Measurements from ENCODE around the gene TMEM37. TPM values are rescaled to one million over a fixed set of nuclear protein-coding genes. Genes with fewer than 3 reads are reported as not detected.

The TMEM37 gene
- total and polyA plus RNA-seq, 2 of the 13 experiments (the other 11 are each of a cell fraction or from before 2014, with no cell fraction given) = 37.7 to 115 TPM

DNA sequence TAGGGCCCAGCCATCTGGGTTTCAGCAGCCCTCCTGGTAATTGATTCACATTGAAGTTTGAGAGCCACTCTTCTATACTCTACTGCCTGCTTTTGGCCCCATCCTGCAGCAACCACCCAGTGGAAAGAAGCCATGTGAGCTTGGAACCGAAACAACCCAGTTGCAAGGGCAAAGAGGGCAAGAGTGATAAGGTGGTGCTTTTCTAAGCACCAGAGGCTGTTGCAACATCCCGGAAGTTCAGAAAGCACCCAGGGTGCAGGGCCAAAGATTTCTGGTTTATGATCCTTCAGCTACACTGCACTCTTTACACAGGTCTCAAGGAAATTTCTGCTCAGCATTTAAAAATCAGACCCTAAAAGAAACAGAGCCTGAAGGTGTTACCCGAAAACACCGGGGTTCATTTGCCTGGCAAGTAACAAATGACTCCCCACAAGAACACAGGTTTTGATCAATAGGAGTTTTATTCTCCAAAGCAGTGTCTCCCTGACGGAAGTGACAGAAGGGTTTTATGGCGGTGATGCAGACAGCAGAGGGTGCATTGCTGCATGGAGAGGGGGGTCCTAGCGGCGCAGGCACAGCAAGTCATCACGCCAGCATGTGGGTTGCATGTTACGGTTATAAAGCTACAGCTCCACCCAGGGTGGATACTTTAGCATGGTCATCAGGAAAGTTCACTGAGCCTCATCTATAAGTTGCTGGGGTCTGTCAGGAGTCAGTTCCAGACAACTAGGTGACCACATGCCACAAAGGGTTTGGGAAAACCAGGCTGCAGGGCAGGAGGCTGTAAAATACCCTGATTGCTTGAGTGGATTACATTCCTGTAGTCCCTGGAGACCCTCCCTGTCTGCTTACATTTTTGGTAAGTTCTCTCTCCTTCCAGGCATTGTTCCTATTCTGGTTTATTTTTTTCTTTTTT, 28.8 kb upstream of the TMEM37 start (continued):
- TF ChIP-seq SOX13 (IDR thresholded peaks at IDR 0.05) (0 out of 2 replicates have a peak, but pooled peaks have one; percentile 11), SOX13 (CRISPR knock-in tag; conservative IDR thresholded peaks at IDR 0.05 in 1 of 2, IDR thresholded peaks at IDR 0.05 in 1 of 2) (peak in 1 of 2 experiments; percentile 46; a peak in 1 of 4 replicates), ZNF619 (CRISPR knock-in tag; IDR thresholded peaks at IDR 0.05) (no peak), HDAC2 (CRISPR knock-in tag; IDR thresholded peaks at IDR 0.05) (peak; percentile 65; the same call in 1 of the 2 replicates), POGZ (CRISPR knock-in tag; IDR thresholded peaks at IDR 0.05) (peak; percentile 61), JUN (CRISPR knock-in tag; IDR thresholded peaks at IDR 0.05) (no peak), ZNF549 (CRISPR knock-in tag; IDR thresholded peaks at IDR 0.05) (no peak), KAT8 (CRISPR knock-in tag; IDR thresholded peaks at IDR 0.05) (peak; percentile 67), RAD21 (CRISPR knock-in tag; IDR thresholded peaks at IDR 0.05) (no peak), ZNF598 (CRISPR knock-in tag; IDR thresholded peaks at IDR 0.05; ENCODE audit: borderline replicate concordance) (no peak), PHB2 (IDR thresholded peaks at IDR 0.05; ENCODE audit: partially characterized antibody) (no peak), ZNF558 (CRISPR knock-in tag; IDR thresholded peaks at IDR 0.05; ENCODE audit: borderline replicate concordance) (no peak), PRPF4 (IDR thresholded peaks at IDR 0.05; ENCODE audit: low read depth, low read length, poor library complexity, severe bottlenecking) (no peak)
- TF ChIP-seq, protein P1, sequence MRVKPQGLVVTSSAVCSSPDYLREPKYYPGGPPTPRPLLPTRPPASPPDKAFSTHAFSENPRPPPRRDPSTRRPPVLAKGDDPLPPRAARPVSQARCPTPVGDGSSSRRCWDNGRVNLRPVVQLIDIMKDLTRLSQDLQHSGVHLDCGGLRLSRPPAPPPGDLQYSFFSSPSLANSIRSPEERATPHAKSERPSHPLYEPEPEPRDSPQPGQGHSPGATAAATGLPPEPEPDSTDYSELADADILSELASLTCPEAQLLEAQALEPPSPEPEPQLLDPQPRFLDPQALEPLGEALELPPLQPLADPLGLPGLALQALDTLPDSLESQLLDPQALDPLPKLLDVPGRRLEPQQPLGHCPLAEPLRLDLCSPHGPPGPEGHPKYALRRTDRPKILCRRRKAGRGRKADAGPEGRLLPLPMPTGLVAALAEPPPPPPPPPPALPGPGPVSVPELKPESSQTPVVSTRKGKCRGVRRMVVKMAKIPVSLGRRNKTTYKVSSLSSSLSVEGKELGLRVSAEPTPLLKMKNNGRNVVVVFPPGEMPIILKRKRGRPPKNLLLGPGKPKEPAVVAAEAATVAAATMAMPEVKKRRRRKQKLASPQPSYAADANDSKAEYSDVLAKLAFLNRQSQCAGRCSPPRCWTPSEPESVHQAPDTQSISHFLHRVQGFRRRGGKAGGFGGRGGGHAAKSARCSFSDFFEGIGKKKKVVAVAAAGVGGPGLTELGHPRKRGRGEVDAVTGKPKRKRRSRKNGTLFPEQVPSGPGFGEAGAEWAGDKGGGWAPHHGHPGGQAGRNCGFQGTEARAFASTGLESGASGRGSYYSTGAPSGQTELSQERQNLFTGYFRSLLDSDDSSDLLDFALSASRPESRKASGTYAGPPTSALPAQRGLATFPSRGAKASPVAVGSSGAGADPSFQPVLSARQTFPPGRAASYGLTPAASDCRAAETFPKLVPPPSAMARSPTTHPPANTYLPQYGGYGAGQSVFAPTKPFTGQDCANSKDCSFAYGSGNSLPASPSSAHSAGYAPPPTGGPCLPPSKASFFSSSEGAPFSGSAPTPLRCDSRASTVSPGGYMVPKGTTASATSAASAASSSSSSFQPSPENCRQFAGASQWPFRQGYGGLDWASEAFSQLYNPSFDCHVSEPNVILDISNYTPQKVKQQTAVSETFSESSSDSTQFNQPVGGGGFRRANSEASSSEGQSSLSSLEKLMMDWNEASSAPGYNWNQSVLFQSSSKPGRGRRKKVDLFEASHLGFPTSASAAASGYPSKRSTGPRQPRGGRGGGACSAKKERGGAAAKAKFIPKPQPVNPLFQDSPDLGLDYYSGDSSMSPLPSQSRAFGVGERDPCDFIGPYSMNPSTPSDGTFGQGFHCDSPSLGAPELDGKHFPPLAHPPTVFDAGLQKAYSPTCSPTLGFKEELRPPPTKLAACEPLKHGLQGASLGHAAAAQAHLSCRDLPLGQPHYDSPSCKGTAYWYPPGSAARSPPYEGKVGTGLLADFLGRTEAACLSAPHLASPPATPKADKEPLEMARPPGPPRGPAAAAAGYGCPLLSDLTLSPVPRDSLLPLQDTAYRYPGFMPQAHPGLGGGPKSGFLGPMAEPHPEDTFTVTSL (CRISPR knock-in tag; IDR thresholded peaks at IDR 0.05; ENCODE audit: borderline replicate concordance) = no peak; the same call in 1 of the 2 replicates
- TF ChIP-seq, protein P2, sequence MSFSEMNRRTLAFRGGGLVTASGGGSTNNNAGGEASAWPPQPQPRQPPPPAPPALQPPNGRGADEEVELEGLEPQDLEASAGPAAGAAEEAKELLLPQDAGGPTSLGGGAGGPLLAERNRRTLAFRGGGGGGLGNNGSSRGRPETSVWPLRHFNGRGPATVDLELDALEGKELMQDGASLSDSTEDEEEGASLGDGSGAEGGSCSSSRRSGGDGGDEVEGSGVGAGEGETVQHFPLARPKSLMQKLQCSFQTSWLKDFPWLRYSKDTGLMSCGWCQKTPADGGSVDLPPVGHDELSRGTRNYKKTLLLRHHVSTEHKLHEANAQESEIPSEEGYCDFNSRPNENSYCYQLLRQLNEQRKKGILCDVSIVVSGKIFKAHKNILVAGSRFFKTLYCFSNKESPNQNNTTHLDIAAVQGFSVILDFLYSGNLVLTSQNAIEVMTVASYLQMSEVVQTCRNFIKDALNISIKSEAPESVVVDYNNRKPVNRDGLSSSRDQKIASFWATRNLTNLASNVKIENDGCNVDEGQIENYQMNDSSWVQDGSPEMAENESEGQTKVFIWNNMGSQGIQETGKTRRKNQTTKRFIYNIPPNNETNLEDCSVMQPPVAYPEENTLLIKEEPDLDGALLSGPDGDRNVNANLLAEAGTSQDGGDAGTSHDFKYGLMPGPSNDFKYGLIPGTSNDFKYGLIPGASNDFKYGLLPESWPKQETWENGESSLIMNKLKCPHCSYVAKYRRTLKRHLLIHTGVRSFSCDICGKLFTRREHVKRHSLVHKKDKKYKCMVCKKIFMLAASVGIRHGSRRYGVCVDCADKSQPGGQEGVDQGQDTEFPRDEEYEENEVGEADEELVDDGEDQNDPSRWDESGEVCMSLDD (CRISPR knock-in tag; IDR thresholded peaks at IDR 0.05; ENCODE audit: borderline replicate concordance) = no peak
- TF ChIP-seq, protein P3, sequence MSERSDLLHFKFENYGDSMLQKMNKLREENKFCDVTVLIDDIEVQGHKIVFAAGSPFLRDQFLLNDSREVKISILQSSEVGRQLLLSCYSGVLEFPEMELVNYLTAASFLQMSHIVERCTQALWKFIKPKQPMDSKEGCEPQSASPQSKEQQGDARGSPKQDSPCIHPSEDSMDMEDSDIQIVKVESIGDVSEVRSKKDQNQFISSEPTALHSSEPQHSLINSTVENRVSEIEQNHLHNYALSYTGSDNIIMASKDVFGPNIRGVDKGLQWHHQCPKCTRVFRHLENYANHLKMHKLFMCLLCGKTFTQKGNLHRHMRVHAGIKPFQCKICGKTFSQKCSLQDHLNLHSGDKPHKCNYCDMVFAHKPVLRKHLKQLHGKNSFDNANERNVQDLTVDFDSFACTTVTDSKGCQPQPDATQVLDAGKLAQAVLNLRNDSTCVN (CRISPR knock-in tag; IDR thresholded peaks at IDR 0.05; ENCODE audit: borderline replicate concordance) = no peak
- TF ChIP-seq, protein P4, sequence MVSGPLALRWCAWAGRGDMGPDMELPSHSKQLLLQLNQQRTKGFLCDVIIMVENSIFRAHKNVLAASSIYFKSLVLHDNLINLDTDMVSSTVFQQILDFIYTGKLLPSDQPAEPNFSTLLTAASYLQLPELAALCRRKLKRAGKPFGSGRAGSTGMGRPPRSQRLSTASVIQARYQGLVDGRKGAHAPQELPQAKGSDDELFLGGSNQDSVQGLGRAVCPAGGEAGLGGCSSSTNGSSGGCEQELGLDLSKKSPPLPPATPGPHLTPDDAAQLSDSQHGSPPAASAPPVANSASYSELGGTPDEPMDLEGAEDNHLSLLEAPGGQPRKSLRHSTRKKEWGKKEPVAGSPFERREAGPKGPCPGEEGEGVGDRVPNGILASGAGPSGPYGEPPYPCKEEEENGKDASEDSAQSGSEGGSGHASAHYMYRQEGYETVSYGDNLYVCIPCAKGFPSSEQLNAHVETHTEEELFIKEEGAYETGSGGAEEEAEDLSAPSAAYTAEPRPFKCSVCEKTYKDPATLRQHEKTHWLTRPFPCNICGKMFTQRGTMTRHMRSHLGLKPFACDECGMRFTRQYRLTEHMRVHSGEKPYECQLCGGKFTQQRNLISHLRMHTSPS (CRISPR knock-in tag; IDR thresholded peaks at IDR 0.05; ENCODE audit: low read depth) = peak; percentile 65

All from HepG2 (cell line).